Right lobe of liver (tissue), 4 donors: ENCODE measurements around the gene SPTY2D1.
"Not testable (repeated sequence)": the region's sequence is repeated elsewhere in the genome, so short reads cannot be mapped to it uniquely, and the experiment has no call there.

ENCODE experiments used
- POLR2A ChIP-seq: fragments of 450-650 bp; IDR thresholded peaks from one replicate; pipeline ENCODE4 v1.6.1; 2017; ENCODE audit warnings: antibody characterized with exemption, mild to moderate bottlenecking
- TF ChIP-seq, protein P1 (sequence below), 4 donors: fragments of 200-600 bp in 3 of 4; fragments of 450-650 bp in 1 of 4; IDR thresholded peaks; one replicate each; pipeline versions ENCODE4 v1.5.1 to v1.8.0; 2016 to 2022; ENCODE audit warnings: antibody characterized with exemption in 4 of 4, mild to moderate bottlenecking in 2 of 4
- donor health status: DM: no; HTN: no; CAD: no.
- donor health status: DM: no; HTN: no; CAD: no.
- donor health status: DM: no; HTN: yes; CAD: no.

DNA sequence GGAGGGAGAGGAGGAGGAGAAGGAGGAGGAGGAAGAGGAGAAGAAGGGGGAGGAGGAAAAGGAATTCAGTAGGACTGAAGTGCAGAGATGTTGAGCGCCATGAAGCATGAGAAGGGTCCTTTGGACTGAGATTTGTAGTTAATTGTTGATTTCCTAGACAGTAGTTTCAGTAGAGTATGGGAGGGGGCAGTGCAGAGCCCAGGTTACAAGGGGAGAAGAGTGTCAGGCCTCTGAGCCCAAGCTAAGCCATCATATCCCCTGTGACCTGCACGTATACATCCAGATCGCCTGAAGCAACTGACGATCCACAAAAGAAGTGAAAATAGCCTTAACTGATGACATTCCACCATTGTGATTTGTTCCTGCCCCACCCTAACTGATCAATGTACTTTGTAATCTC is 8.9 kb upstream of the SPTY2D1 start:
- TF ChIP-seq, protein P1, sequence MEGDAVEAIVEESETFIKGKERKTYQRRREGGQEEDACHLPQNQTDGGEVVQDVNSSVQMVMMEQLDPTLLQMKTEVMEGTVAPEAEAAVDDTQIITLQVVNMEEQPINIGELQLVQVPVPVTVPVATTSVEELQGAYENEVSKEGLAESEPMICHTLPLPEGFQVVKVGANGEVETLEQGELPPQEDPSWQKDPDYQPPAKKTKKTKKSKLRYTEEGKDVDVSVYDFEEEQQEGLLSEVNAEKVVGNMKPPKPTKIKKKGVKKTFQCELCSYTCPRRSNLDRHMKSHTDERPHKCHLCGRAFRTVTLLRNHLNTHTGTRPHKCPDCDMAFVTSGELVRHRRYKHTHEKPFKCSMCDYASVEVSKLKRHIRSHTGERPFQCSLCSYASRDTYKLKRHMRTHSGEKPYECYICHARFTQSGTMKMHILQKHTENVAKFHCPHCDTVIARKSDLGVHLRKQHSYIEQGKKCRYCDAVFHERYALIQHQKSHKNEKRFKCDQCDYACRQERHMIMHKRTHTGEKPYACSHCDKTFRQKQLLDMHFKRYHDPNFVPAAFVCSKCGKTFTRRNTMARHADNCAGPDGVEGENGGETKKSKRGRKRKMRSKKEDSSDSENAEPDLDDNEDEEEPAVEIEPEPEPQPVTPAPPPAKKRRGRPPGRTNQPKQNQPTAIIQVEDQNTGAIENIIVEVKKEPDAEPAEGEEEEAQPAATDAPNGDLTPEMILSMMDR (IDR thresholded peaks at IDR 0.05): not testable (repeated sequence)
- TF ChIP-seq POLR2A: not testable (repeated sequence)
